Spleen (tissue), 11 donors: ENCODE measurements around the gene KAT6B. TPM values are rescaled to one million over a fixed set of nuclear protein-coding genes. Genes with fewer than 3 reads are reported as not detected.

Source experiments
- DNase-seq: peaks from one replicate; pipeline ENCODE4 v3.0.0-alpha.2; 2020
- H3K27ac ChIP-seq, 8 donors: fragments of 200-600 bp; sonication (generic) in 7 of 8; 1 replicate in 4 of 8; 2 replicates in 4 of 8; pipeline versions ENCODE4 v1.5.0 to v1.8.0; 2016 to 2021; ENCODE audit warnings: inconsistent platforms in 4 of 8, mild to moderate bottlenecking in 4 of 8, moderate library complexity in 1 of 8
- H3K27me3 ChIP-seq, 7 donors: fragments of 200-600 bp; sonication (generic) in 6 of 7; replicated peaks in 1 of 7; 1 replicate in 4 of 7; 2 replicates in 3 of 7; pipeline versions ENCODE4 v1.5.0 to v1.8.0; 2016 to 2021; ENCODE audit warnings: inconsistent platforms in 3 of 7, mild to moderate bottlenecking in 1 of 7
- H3K36me3 ChIP-seq, 6 donors: fragments of 200-600 bp; sonication (generic) in 5 of 6; 1 replicate in 4 of 6; 2 replicates in 2 of 6; pipeline versions ENCODE4 v1.5.0 to v1.8.0; 2016 to 2021; ENCODE audit warnings: inconsistent platforms in 2 of 6
- H3K4me1 ChIP-seq, 6 donors: fragments of 200-600 bp; sonication (generic) in 5 of 6; 1 replicate in 3 of 6; 2 replicates in 3 of 6; pipeline versions ENCODE4 v1.5.0 to v1.8.0; 2016 to 2021; ENCODE audit warnings: inconsistent platforms in 3 of 6
- H3K4me3 ChIP-seq, 8 donors: fragments of 200-600 bp; sonication (generic) in 7 of 8; 1 replicate in 4 of 8; 2 replicates in 4 of 8; pipeline versions ENCODE4 v1.5.0 to v1.8.0; 2016 to 2021; ENCODE audit warnings: inconsistent platforms in 4 of 8, mild to moderate bottlenecking in 4 of 8, moderate library complexity in 2 of 8
- H3K9me3 ChIP-seq, 8 donors: fragments of 200-600 bp; sonication (generic) in 7 of 8; 1 replicate in 4 of 8; 2 replicates in 4 of 8; pipeline versions ENCODE4 v1.5.0 to v1.8.0; 2016 to 2021; ENCODE audit warnings: inconsistent platforms in 4 of 8
- CTCF ChIP-seq, 11 experiments: fragments of 200-600 bp in 7 of 11; fragments of 450-650 bp in 4 of 11; sonication (generic) in 4 of 11; IDR thresholded peaks in 8 of 11; conservative IDR thresholded peaks in 3 of 11; 1 replicate in 7 of 11; 2 replicates in 4 of 11; pipeline versions ENCODE4 v1.4.0 to v1.8.0; 2016 to 2021; ENCODE audit warnings: antibody characterized with exemption in 11 of 11, inconsistent platforms in 4 of 11, mild to moderate bottlenecking in 1 of 11
- POLR2A ChIP-seq, 3 donors: fragments of 450-650 bp; IDR thresholded peaks; one replicate each; pipeline ENCODE4 v1.5.1; 2017; ENCODE audit warnings: antibody characterized with exemption in 3 of 3, mild to moderate bottlenecking in 1 of 3
- POLR2AphosphoS5 ChIP-seq, 3 donors: sonication (generic); formaldehyde crosslinking; IDR thresholded peaks; one replicate each; pipeline ENCODE4 v1.5.1; 2017; ENCODE audit warnings: antibody characterized with exemption in 3 of 3
- WGBS, 5 donors: extraction: QIAGEN DNeasy Blood & Tissue Kit in 3 of 5; methylation state at CpG; one replicate each; pipeline versions ENCODE4 v1.1.5 to v1.1.7; 2013 to 2018; 5-methylcytosine and 5-hydroxymethylcytosine counted together
- intact Hi-C: fragments of 100-400 bp; cut with DNase I; formaldehyde crosslinking; loops from one replicate; pipeline ENCODE4 v1.15.0; 2023; ENCODE audit warnings: low total_unique reads
- polyA plus RNA-seq, 3 donors: library from polyadenylated mRNA; stranded (reverse); fragments of 200-250 nt; gene quantifications; one replicate each; pipeline ENCODE4 v1.2.1, GENCODE V29; 2013
- total RNA-seq, 7 donors: library from RNA; depleted of rRNA in 3 of 7; stranded (reverse); fragments of >200 nt in 3 of 7; fragmentation: NEBNext Ultra II Directional in 4 of 7; extraction: Animal tissue kit (Norgen Biotek cat#: 25700) in 4 of 7; gene quantifications; one replicate each; pipeline versions ENCODE4 v1.1.0 to v1.2.1, GENCODE V29; 2016 to 2021
- donor health status: healthy with polysubstance abuse.
- donor health status: DM: no; HTN: no; CAD: no; lungs with moderate emphysema.
- donor health status: DM: no; HTN: no; CAD: no.
- donor health status: Bipolar disorder and iron deficiency.
- donor health status: healthy.
- donor health status: DM: no; HTN: no; CAD: no.
- donor health status: DM: yes; HTN: yes; CAD: no.

Gene KAT6B
- total and polyA plus RNA-seq, 10 donors: 2.9 to 61.0 (median 46.0) TPM

- DNase-seq: no peak
Measured at GRCh38 chr10:74925708-74926107, 99.3 kb downstream of the KAT6B start.

GRCh38 chr10:74926791-74927585, 100.6 kb downstream of the KAT6B start:
- Histone ChIP-seq H3K36me3 (no peaks in the 10 kb centered on the region), H3K27me3 (no peaks in the 10 kb centered on the region), H3K9me3 (no peaks in the 10 kb centered on the region), H3K27ac (no peak overlapping the region), H3K4me1 (peaks cover 6 to 69% (median 34%) of the 10 kb centered on the region in 6 donors), H3K4me3 (no peak overlapping the region)
- no peak for DNase-seq
- no peak for TF ChIP-seq POLR2AphosphoS5 (IDR thresholded peaks at IDR 0.05)
- no peak for TF ChIP-seq POLR2A (IDR thresholded peaks at IDR 0.05)
- no peak for TF ChIP-seq CTCF (IDR thresholded peaks at IDR 0.05 in 8 of 11, conservative IDR thresholded peaks at IDR 0.05 in 3 of 11)
- 82 to 88% (median 85%) methylated on average over 4 of the region's 4 CpGs for WGBS, 5 donors
- intact Hi-C loops: no loop called here

More at GRCh38 chr10:74925708-74926107, 99.3 kb downstream of the KAT6B start:
- intact Hi-C loops: no loop called here
- Histone ChIP-seq H3K9me3 (no peaks in the 10 kb centered on the region), H3K27ac (no peak overlapping the region), H3K36me3 (no peaks in the 10 kb centered on the region), H3K27me3 (no peaks in the 10 kb centered on the region), H3K4me3 (no peak overlapping the region), H3K4me1 (peaks cover 6 to 77% (median 34%) of the 10 kb centered on the region in 6 donors)
- 83 to 95% (median 93%) methylated on average over 4 of the region's 4 CpGs for WGBS, 5 donors
- no peak for TF ChIP-seq CTCF (IDR thresholded peaks at IDR 0.05 in 8 of 11, conservative IDR thresholded peaks at IDR 0.05 in 3 of 11)
- no peak for TF ChIP-seq POLR2A (IDR thresholded peaks at IDR 0.05)

- H3K27me3 ChIP-seq: no peaks in the 10 kb centered on the region
- intact Hi-C loops: no loop called here
- no peak overlapping the region for H3K4me3 ChIP-seq
- 69 to 81% (median 75%) methylated on average over 2 of the region's 2 CpGs for WGBS, 5 donors
- TF ChIP-seq POLR2A (IDR thresholded peaks at IDR 0.05) (no peak), CTCF (IDR thresholded peaks at IDR 0.05 in 8 of 11, conservative IDR thresholded peaks at IDR 0.05 in 3 of 11) (no peak), POLR2AphosphoS5 (IDR thresholded peaks at IDR 0.05) (no peak)
- H3K36me3 ChIP-seq: no peaks in the 10 kb centered on the region
- peaks cover 6 to 69% (median 30%) of the 10 kb centered on the region in 6 donors for H3K4me1 ChIP-seq
- H3K9me3 ChIP-seq: no peaks in the 10 kb centered on the region
- H3K27ac ChIP-seq: no peak overlapping the region
- no peak for DNase-seq
Measured at GRCh38 chr10:74927701-74928100, 101.3 kb downstream of the KAT6B start.

- intact Hi-C loops: no loop called here
- DNase-seq: no peak
- no peak overlapping the region for H3K4me3 ChIP-seq
Measured at GRCh38 chr10:74928742-74929191, 102.4 kb downstream of the KAT6B start.

More at GRCh38 chr10:74928742-74929191, 102.4 kb downstream of the KAT6B start:
- 82 to 94% (median 90%) methylated on average over 2 of the region's 2 CpGs for WGBS, 5 donors
- TF ChIP-seq CTCF (IDR thresholded peaks at IDR 0.05 in 8 of 11, conservative IDR thresholded peaks at IDR 0.05 in 3 of 11): no peak
- no peak for TF ChIP-seq POLR2A (IDR thresholded peaks at IDR 0.05)
- no peak for TF ChIP-seq POLR2AphosphoS5 (IDR thresholded peaks at IDR 0.05)
- Histone ChIP-seq H3K9me3 (no peaks in the 10 kb centered on the region), H3K4me1 (peaks cover 6 to 65% (median 19%) of the 10 kb centered on the region in 6 donors), H3K36me3 (no peaks in the 10 kb centered on the region), H3K27me3 (no peaks in the 10 kb centered on the region), H3K27ac (no peak overlapping the region)
